SK-N-SH treated with all-trans-retinoic acid at 6 μM for 48 hours (cell line): ENCODE data around the gene NTN3.
A peak's percentile ranks its signal among the peaks of the same experiment; 100 is the strongest.

Experiments
- ATAC-seq: fragments of 200-7000 bp; cut with Tn5 transposase; 3 replicates; pipeline ENCODE4 v1.9.1; 2020; ENCODE audit warnings: mild to moderate bottlenecking, moderate library complexity
- ARNTL ChIP-seq: fragments of 450-650 bp; formaldehyde crosslinking; IDR thresholded peaks from 2 replicates; pipeline ENCODE4 v1.5.0; 2020; ENCODE audit warnings: low read depth, mild to moderate bottlenecking, moderate library complexity, borderline replicate concordance
- BACH2 ChIP-seq: fragments of 250-450 bp; sonication (Bioruptor Pico); IDR thresholded peaks from 2 replicates; pipeline ENCODE4 v1.9.0; 2021; ENCODE audit warnings: mild to moderate bottlenecking, borderline replicate concordance
- CREB5 ChIP-seq: fragments of 250-450 bp; sonication (Bioruptor Pico); IDR thresholded peaks from 2 replicates; pipeline ENCODE4 v1.5.1; 2020; ENCODE audit warnings: low read depth, mild to moderate bottlenecking, moderate library complexity
- CSDC2 ChIP-seq: fragments of 250-450 bp; sonication (Bioruptor Pico); IDR thresholded peaks from 2 replicates; pipeline ENCODE4 v1.5.0; 2020; ENCODE audit warnings: mild to moderate bottlenecking, moderate library complexity
- CSRNP3 ChIP-seq: fragments of 250-450 bp; sonication (Bioruptor Pico); IDR thresholded peaks from 2 replicates; pipeline ENCODE4 v1.5.1; 2021; ENCODE audit warnings: mild to moderate bottlenecking, moderate library complexity
- ESRRG ChIP-seq: fragments of 250-450 bp; sonication (Bioruptor Pico); IDR thresholded peaks from 2 replicates; pipeline ENCODE4 v1.6.1; 2021; ENCODE audit warnings: mild to moderate bottlenecking
- GLIS3 ChIP-seq: fragments of 250-450 bp; sonication (Bioruptor Pico); IDR thresholded peaks from 2 replicates; pipeline ENCODE4 v1.5.0; 2020; ENCODE audit warnings: mild to moderate bottlenecking, moderate library complexity
- ISL1 ChIP-seq: fragments of 250-450 bp; sonication (Bioruptor Pico); IDR thresholded peaks from 2 replicates; pipeline ENCODE4 v2.1.2; 2022; ENCODE audit warnings: mild to moderate bottlenecking, moderate library complexity
- OSR1 ChIP-seq: fragments of 250-450 bp; sonication (Bioruptor Pico); IDR thresholded peaks from 2 replicates; pipeline ENCODE4 v1.8.0; 2022; ENCODE audit warnings: moderate library complexity, mild to moderate bottlenecking, inconsistent platforms
- PPARA ChIP-seq: fragments of 250-450 bp; sonication (Bioruptor Pico); IDR thresholded peaks from 2 replicates; pipeline ENCODE4 v1.5.0; 2020; ENCODE audit warnings: mild to moderate bottlenecking, borderline replicate concordance
- RARB ChIP-seq: fragments of 250-450 bp; sonication (Bioruptor Pico); IDR thresholded peaks from 2 replicates; pipeline ENCODE4 v1.8.0; 2021; ENCODE audit warnings: mild to moderate bottlenecking, moderate library complexity
- SNAI2 ChIP-seq: fragments of 250-450 bp; sonication (Bioruptor Pico); IDR thresholded peaks from 2 replicates; pipeline ENCODE4 v1.5.0; 2020; ENCODE audit warnings: mild to moderate bottlenecking, moderate library complexity
- TCF4 ChIP-seq: fragments of 250-450 bp; sonication (Bioruptor Pico); IDR thresholded peaks from 2 replicates; pipeline ENCODE4 v1.8.0; 2021; ENCODE audit warnings: mild to moderate bottlenecking, moderate library complexity, borderline replicate concordance
- TSHZ2 ChIP-seq: fragments of 250-450 bp; sonication (Bioruptor Pico); IDR thresholded peaks from 2 replicates; pipeline ENCODE4 v1.5.0; 2020; ENCODE audit warnings: mild to moderate bottlenecking, moderate library complexity
- ZC3H10 ChIP-seq: fragments of 250-450 bp; sonication (Bioruptor Pico); IDR thresholded peaks from 2 replicates; pipeline ENCODE4 v1.5.1; 2021; ENCODE audit warnings: mild to moderate bottlenecking, moderate library complexity
- ZFP3 ChIP-seq: fragments of 250-450 bp; sonication (Bioruptor Pico); IDR thresholded peaks from 2 replicates; pipeline ENCODE4 v1.5.0; 2020; ENCODE audit warnings: mild to moderate bottlenecking, moderate library complexity
- ZFP30 ChIP-seq: fragments of 450-650 bp; formaldehyde crosslinking; IDR thresholded peaks from 2 replicates; pipeline ENCODE4 v1.5.0; 2022; ENCODE audit warnings: mild to moderate bottlenecking, moderate library complexity
- ZNF565 ChIP-seq: fragments of 450-650 bp; formaldehyde crosslinking; conservative IDR thresholded peaks from 2 replicates; pipeline ENCODE4 v1.5.0; 2020; ENCODE audit warnings: low read depth, mild to moderate bottlenecking, moderate library complexity
- ZNF70 ChIP-seq: fragments of 450-650 bp; formaldehyde crosslinking; IDR thresholded peaks from 2 replicates; pipeline ENCODE4 v1.5.0; 2020; ENCODE audit warnings: mild to moderate bottlenecking, moderate library complexity
- ZNF8 ChIP-seq: fragments of 450-650 bp; formaldehyde crosslinking; IDR thresholded peaks from 2 replicates; pipeline ENCODE4 v1.5.0; 2020; ENCODE audit warnings: mild to moderate bottlenecking, moderate library complexity
- TF ChIP-seq, protein P1 (sequence below): fragments of 250-450 bp; sonication (Bioruptor Pico); IDR thresholded peaks from 2 replicates; pipeline ENCODE4 v1.8.0; 2021; ENCODE audit warnings: low read depth, mild to moderate bottlenecking, moderate library complexity, borderline replicate concordance
- TF ChIP-seq, protein P2 (sequence below): fragments of 250-450 bp; sonication (Bioruptor Pico); IDR thresholded peaks from 2 replicates; pipeline ENCODE4 v1.8.0; 2020; ENCODE audit warnings: mild to moderate bottlenecking, moderate library complexity, borderline replicate concordance

Gene NTN3

DNA sequence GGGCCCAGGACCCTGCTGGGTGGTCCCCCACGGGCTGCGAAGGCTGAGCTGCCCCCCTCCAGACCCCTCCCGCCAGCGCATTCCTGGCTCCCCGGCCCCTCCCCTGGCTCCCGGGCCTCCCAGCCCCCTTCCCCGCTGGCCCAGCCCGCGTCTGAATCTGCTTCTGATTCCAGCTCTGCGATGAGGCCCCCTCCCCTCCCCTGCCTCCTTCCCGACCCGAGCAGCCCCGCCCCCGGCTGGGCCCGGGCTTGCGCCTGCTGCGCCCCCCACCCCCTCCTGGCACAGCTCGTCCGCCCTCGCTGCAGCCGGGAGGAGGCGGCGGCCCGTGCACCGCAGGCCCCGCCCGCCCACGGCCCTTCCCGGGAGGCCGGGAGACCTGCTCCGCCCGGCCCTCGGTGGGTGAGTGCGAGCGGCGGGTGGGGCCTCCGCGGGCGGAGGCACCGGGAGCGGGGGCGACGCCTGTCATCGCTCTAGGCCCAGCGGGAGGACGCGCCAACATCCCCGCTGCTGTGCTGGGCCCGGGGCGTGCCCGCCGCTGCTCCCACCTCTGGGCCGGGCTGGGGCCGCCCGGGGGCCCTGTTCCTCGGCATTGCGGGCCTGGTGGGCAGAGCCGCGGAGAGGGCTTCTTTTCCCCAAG lies at the start of gene NTN3:
Gene NTN3, plus strand, starts transcription at position 282 of the 637 bp plus-strand sequence. CDS start 405 bp downstream, outside the sequence.
- TF ChIP-seq CSDC2 = no peak
- no peak for TF ChIP-seq SNAI2
- TF ChIP-seq TCF4 = no peak
- TF ChIP-seq TSHZ2 = no peak
- TF ChIP-seq, protein P1, sequence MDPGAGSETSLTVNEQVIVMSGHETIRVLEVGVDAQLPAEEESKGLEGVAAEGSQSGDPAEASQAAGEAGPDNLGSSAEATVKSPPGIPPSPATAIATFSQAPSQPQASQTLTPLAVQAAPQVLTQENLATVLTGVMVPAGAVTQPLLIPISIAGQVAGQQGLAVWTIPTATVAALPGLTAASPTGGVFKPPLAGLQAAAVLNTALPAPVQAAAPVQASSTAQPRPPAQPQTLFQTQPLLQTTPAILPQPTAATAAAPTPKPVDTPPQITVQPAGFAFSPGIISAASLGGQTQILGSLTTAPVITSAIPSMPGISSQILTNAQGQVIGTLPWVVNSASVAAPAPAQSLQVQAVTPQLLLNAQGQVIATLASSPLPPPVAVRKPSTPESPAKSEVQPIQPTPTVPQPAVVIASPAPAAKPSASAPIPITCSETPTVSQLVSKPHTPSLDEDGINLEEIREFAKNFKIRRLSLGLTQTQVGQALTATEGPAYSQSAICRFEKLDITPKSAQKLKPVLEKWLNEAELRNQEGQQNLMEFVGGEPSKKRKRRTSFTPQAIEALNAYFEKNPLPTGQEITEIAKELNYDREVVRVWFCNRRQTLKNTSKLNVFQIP (CRISPR knock-in tag) = no peak
- no peak for TF ChIP-seq OSR1
- TF ChIP-seq ARNTL (CRISPR knock-in tag) = no peak
- no peak for TF ChIP-seq CSRNP3
- no peak for TF ChIP-seq ZNF8 (CRISPR knock-in tag)
- no peak for TF ChIP-seq ZFP3
- TF ChIP-seq RARB (CRISPR knock-in tag) = no peak
- no peak for TF ChIP-seq GLIS3 (CRISPR knock-in tag)
- TF ChIP-seq ZNF565 = no peak
- TF ChIP-seq BACH2 (CRISPR knock-in tag) = no peak
- TF ChIP-seq ZFP30 = no peak
- no peak for TF ChIP-seq ZNF70 (CRISPR knock-in tag)
- TF ChIP-seq ZC3H10 (CRISPR knock-in tag) = no peak
- no peak for TF ChIP-seq PPARA
- TF ChIP-seq, protein P2, sequence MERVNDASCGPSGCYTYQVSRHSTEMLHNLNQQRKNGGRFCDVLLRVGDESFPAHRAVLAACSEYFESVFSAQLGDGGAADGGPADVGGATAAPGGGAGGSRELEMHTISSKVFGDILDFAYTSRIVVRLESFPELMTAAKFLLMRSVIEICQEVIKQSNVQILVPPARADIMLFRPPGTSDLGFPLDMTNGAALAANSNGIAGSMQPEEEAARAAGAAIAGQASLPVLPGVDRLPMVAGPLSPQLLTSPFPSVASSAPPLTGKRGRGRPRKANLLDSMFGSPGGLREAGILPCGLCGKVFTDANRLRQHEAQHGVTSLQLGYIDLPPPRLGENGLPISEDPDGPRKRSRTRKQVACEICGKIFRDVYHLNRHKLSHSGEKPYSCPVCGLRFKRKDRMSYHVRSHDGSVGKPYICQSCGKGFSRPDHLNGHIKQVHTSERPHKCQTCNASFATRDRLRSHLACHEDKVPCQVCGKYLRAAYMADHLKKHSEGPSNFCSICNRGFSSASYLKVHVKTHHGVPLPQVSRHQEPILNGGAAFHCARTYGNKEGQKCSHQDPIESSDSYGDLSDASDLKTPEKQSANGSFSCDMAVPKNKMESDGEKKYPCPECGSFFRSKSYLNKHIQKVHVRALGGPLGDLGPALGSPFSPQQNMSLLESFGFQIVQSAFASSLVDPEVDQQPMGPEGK (CRISPR knock-in tag) = no peak
- no peak for TF ChIP-seq ESRRG (CRISPR knock-in tag)
- TF ChIP-seq, all 23 proteins: peak for 0

DNA sequence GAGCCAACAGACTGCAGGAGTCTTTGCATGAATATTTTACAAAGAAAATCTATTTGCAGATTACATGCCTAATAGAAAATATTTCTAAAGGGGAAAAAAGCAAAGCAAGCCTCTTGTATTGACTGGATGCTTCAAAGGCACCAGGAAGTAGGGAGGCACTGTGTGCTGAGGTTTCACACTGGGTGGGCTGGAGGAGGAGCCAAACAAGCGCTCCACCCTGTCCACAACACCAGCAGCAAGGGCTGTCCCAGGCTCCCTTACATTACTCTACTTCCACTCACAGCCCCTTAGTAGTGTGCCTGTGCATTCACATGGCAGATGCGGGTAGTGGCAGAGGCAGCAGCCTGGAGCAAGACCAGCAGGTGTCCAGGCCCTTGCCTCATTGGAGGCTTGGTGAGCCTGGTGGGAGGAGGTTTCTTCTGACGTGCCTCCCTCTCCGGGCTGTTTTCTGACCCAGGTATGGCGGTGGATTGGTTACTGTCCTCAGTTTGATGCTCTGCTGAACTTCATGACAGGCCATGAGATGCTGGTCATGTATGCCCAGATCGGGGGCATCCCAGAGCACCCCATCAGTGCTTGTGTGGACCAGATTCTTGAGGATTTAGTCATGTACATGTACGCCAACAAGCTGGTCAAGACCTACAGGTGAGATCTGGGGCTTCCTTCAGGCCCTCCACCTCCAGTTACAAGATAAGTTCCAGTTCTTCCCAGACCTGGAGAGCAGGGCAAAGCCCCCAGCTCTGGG lies 48.8 kb upstream of the NTN3 start:
- no peak for ATAC-seq
- TF ChIP-seq ZNF8 (CRISPR knock-in tag) = no peak
- no peak for TF ChIP-seq ZFP30
- no peak for TF ChIP-seq TCF4
- TF ChIP-seq TSHZ2 = no peak
- no peak for TF ChIP-seq PPARA
- no peak for TF ChIP-seq ZNF565
- TF ChIP-seq GLIS3 (CRISPR knock-in tag) = no peak
- TF ChIP-seq ISL1 = no peak
- no peak for TF ChIP-seq CREB5 (CRISPR knock-in tag)
- TF ChIP-seq ZFP3 = no peak
- TF ChIP-seq ARNTL (CRISPR knock-in tag) = no peak
- no peak for TF ChIP-seq BACH2 (CRISPR knock-in tag)
- no peak for TF ChIP-seq RARB (CRISPR knock-in tag)
- TF ChIP-seq OSR1 = no peak
- TF ChIP-seq CSRNP3 = no peak
- TF ChIP-seq, protein P1 (CRISPR knock-in tag) = no peak
- TF ChIP-seq ZNF70 (CRISPR knock-in tag) = no peak

More for the DNA sequence above, at the start of gene NTN3:
- ATAC-seq = peak; percentile 4; the same call in 2 of the 3 replicates
